GM12878 (cell line): ENCODE data around the gene STYXL2. TPM values are rescaled to one million over a fixed set of nuclear protein-coding genes. Genes with fewer than 3 reads are reported as not detected.

Experiments
- ATAC-seq: fragments of 200-7000 bp; cut with Tn5 transposase; 3 replicates; pipeline ENCODE4 v1.9.1; 2020; ENCODE audit warnings: mild to moderate bottlenecking, moderate library complexity
- BruUV-seq: library from RNA; stranded (reverse); fragments of 400-500 nt; replicated peaks from 2 replicates; lab custom pipeline; 2021; lab: Mats Ljungman, UMichigan
- CTCF ChIA-PET: fragments of 300-600 bp; sonication (Branson Sonifier 250); formaldehyde crosslinking; extraction: SDS; loops from one replicate; lab custom pipeline; 2021; ENCODE audit warnings: inconsistent platforms; lab: Yijun Ruan, JAX
- POLR2A ChIA-PET: fragments of 350-600 bp; formaldehyde crosslinking; extraction: SDS; loops from one replicate; lab custom pipeline; 2021; ENCODE audit warnings: inconsistent platforms; lab: Charles Lee
- RAD21 ChIA-PET: fragments of 300-600 bp; sonication (Branson Sonifier 250); formaldehyde crosslinking; loops from one replicate; lab custom pipeline; 2023; ENCODE audit warnings: antibody characterized with exemption; ENCODE audit not compliant: unreplicated experiment; lab: Charles Lee
- SMC1A ChIA-PET: fragments of 300-600 bp; sonication (Branson Sonifier 250); formaldehyde crosslinking; loops from one replicate; lab custom pipeline; 2023; ENCODE audit not compliant: unreplicated experiment, uncharacterized antibody; lab: Charles Lee
- DNase-seq: peaks from one replicate; pipeline ENCODE4 v3.0.0-alpha.2; 2011; ENCODE audit warnings: low read depth, low spot score
- FAIRE-seq: peaks from 3 replicates; lab custom pipeline; 2011; peaks lifted over from hg19 to GRCh38; lab: Jason Lieb, UNC
- H2AFZ ChIP-seq: 2 replicates; pipeline ENCODE4 v1.6.0; 2011; ENCODE audit warnings: low read depth, low read length, control low read depth; ENCODE audit not compliant: control insufficient read depth
- H3K27ac ChIP-seq: 2 replicates; pipeline ENCODE4 v1.5.1; 2011; ENCODE audit warnings: control low read depth; ENCODE audit not compliant: control insufficient read depth, insufficient read depth
- H3K27me3 ChIP-seq, 2 experiments: replicated peaks in 1 of 2; 2 replicates each; pipeline versions ENCODE4 v1.6.0 to v1.6.1; 2011; ENCODE audit warnings: low read length in 1 of 2; ENCODE audit not compliant: control insufficient read depth in 2 of 2, insufficient read depth in 2 of 2
- H3K36me3 ChIP-seq, 2 experiments: 2 replicates each; pipeline ENCODE4 v1.5.1; 2011; ENCODE audit warnings: low read length in 1 of 2; ENCODE audit not compliant: control insufficient read depth in 2 of 2, insufficient read depth in 2 of 2
- H3K4me1 ChIP-seq: 2 replicates; pipeline ENCODE4 v1.6.1; 2011; ENCODE audit warnings: mild to moderate bottlenecking, low read length, moderate library complexity, mixed read lengths; ENCODE audit not compliant: control insufficient read depth, insufficient read depth
- H3K4me2 ChIP-seq: 2 replicates; pipeline ENCODE4 v1.6.0; 2011; ENCODE audit warnings: control low read depth; ENCODE audit not compliant: control insufficient read depth, insufficient read depth
- H3K4me3 ChIP-seq: fragments of 200-600 bp; sonication (generic); 2 replicates; pipeline ENCODE4 v1.5.1; 2016
- H3K79me2 ChIP-seq: 2 replicates; pipeline ENCODE4 v1.6.0; 2011; ENCODE audit warnings: low read length; ENCODE audit not compliant: control insufficient read depth, insufficient read depth
- H3K9ac ChIP-seq: 2 replicates; pipeline ENCODE4 v1.8.0; 2011; ENCODE audit warnings: low read length, control low read depth, mixed read lengths; ENCODE audit not compliant: control insufficient read depth, insufficient read depth
- H3K9me3 ChIP-seq: replicated peaks from 3 replicates; pipeline ENCODE4 v1.5.1; 2011; ENCODE audit warnings: mild to moderate bottlenecking, low read length; ENCODE audit not compliant: control insufficient read depth, insufficient read depth
- H4K20me1 ChIP-seq: 2 replicates; pipeline ENCODE4 v1.6.0; 2011; ENCODE audit not compliant: control insufficient read depth, insufficient read depth
- ATF2 ChIP-seq: IDR thresholded peaks from 2 replicates; pipeline ENCODE4 v1.6.1; 2012; ENCODE audit warnings: low read length, inconsistent platforms
- BCL11A ChIP-seq: IDR thresholded peaks from 2 replicates; pipeline ENCODE4 v1.6.1; 2011; ENCODE audit warnings: low read depth, low read length
- BCL3 ChIP-seq: IDR thresholded peaks from 2 replicates; pipeline ENCODE4 v1.6.1; 2011; ENCODE audit warnings: borderline replicate concordance, low read depth, mild to moderate bottlenecking, moderate library complexity, low read length; ENCODE audit not compliant: insufficient read depth, poor library complexity, severe bottlenecking
- CBX3 ChIP-seq: fragments of 200-600 bp; sonication (generic); IDR thresholded peaks from 2 replicates; pipeline ENCODE4 v1.6.1; 2016; ENCODE audit warnings: low read depth, borderline replicate concordance
- CBX5 ChIP-seq: sonication (generic); IDR thresholded peaks from 2 replicates; pipeline ENCODE4 v1.6.1; 2016; ENCODE audit warnings: low read depth, moderate library complexity, mild to moderate bottlenecking, inconsistent platforms
- E2F8 ChIP-seq: fragments of 450-650 bp; IDR thresholded peaks from 2 replicates; pipeline ENCODE4 v1.6.1; 2018; ENCODE audit warnings: mild to moderate bottlenecking, low read depth, moderate library complexity; ENCODE audit not compliant: partially characterized antibody
- ETV6 ChIP-seq, 2 experiments: fragments of 450-650 bp in 1 of 2; IDR thresholded peaks in 1 of 2; conservative IDR thresholded peaks in 1 of 2; 2 replicates each; pipeline ENCODE4 v1.6.1; 2014; ENCODE audit warnings: antibody characterized with exemption in 1 of 2, borderline replicate concordance in 1 of 2, low read depth in 1 of 2, mild to moderate bottlenecking in 1 of 2, moderate library complexity in 1 of 2
- EZH2 ChIP-seq: IDR thresholded peaks from 2 replicates; pipeline ENCODE4 v1.6.1; 2012; ENCODE audit warnings: low read depth, mild to moderate bottlenecking, control low read depth, inconsistent platforms, low read length, borderline replicate concordance; ENCODE audit not compliant: control insufficient read depth
- FOS ChIP-seq: IDR thresholded peaks from 3 replicates; pipeline ENCODE4 v1.6.1; 2011; ENCODE audit warnings: borderline replicate concordance; ENCODE audit not compliant: insufficient read length; ENCODE audit errors: extremely low read depth
- JUND ChIP-seq: IDR thresholded peaks from 2 replicates; pipeline ENCODE4 v1.6.1; 2012; ENCODE audit warnings: low read depth, mild to moderate bottlenecking, low read length, improper control_type of control experiment, moderate library complexity
- KLF5 ChIP-seq: fragments of 450-650 bp; IDR thresholded peaks from 2 replicates; pipeline ENCODE4 v1.6.1; 2014; ENCODE audit warnings: mild to moderate bottlenecking; ENCODE audit not compliant: partially characterized antibody
- NFIC ChIP-seq: IDR thresholded peaks from 2 replicates; pipeline ENCODE4 v1.6.1; 2012; ENCODE audit warnings: low read depth, mild to moderate bottlenecking, inconsistent platforms, low read length, moderate library complexity
- NFXL1 ChIP-seq: fragments of 450-650 bp; IDR thresholded peaks from 2 replicates; pipeline ENCODE4 v1.6.1; 2017; ENCODE audit warnings: antibody characterized with exemption, mild to moderate bottlenecking, borderline replicate concordance
- RBBP5 ChIP-seq: fragments of 200-600 bp; sonication (generic); conservative IDR thresholded peaks from 2 replicates; pipeline ENCODE4 v1.6.1; 2016
- SMC3 ChIP-seq: IDR thresholded peaks from 2 replicates; pipeline ENCODE4 v1.6.1; 2011; ENCODE audit warnings: low read length, improper control_type of control experiment, borderline replicate concordance
- YBX1 ChIP-seq: fragments of 450-650 bp; IDR thresholded peaks from 2 replicates; pipeline ENCODE4 v1.6.1; 2016; ENCODE audit warnings: antibody characterized with exemption
- WGBS: methylation state at CpG from one replicate; pipeline ENCODE4 v1.1.6; 2016; ENCODE audit warnings: low lambda C conversion rate; ENCODE audit not compliant: insufficient replicate concordance, insufficient coverage; ENCODE audit errors: missing lambda C conversion rate; 5-methylcytosine and 5-hydroxymethylcytosine counted together
- in situ Hi-C: fragments of 300-500 bp; cut with MboI; formaldehyde crosslinking; loops from 9 replicates; pipeline ENCODE4 v1.14.3; 2018; ENCODE audit warnings: mixed read lengths
- intact Hi-C: fragments of 100-400 bp; cut with micrococcal nuclease; formaldehyde crosslinking; loops from one replicate; pipeline ENCODE4 v1.14.2; 2022; ENCODE audit not compliant: unreplicated experiment
- polyA plus RNA-seq, 11 experiments: library from polyadenylated mRNA; depleted of rRNA in 4 of 11; unstranded in 6 of 11; stranded (reverse) in 5 of 11; fragments of >200 nt; fragmentation: Nextera tagmentation in 4 of 11; fragmentation: Illumina TruSeq in 1 of 11; extraction: Ambion mirVana in 4 of 11; extraction: Trizol in 1 of 11; gene quantifications; 1 replicate in 1 of 11; 2 replicates in 10 of 11; pipeline versions ENCODE4 v1.2.1 to v1.2.3, GENCODE V29; 2011 to 2016; ENCODE audit warnings: inconsistent platforms in 2 of 11, missing spikeins in 2 of 11, low read depth in 1 of 11
- total RNA-seq, 4 experiments: library from RNA; depleted of rRNA in 3 of 4; stranded (reverse); fragments of >200 nt in 3 of 4; fragmentation: Illumina TruSeq in 1 of 4; extraction: Trizol in 1 of 4; gene quantifications; 2 replicates each; pipeline versions ENCODE4 v1.2.1 to v1.2.3, GENCODE V29; 2013 to 2021

STYXL2 gene
- total and polyA plus RNA-seq, 10 of the 15 experiments (the other 5 are each of a cell fraction or from before 2014, with no cell fraction given), result under 0.01 to 0.08 (median 0.03) TPM; not detected in 7

GRCh38 chr1:167059045-167059808 is 34.6 kb upstream of the STYXL2 start (continued):
- no peak for TF ChIP-seq BCL11A
- TF ChIP-seq EZH2, result no peak
- no peak for TF ChIP-seq CBX5

- FAIRE-seq (no peak), DNase-seq (no peak), ATAC-seq (no peak)
- Histone ChIP-seq H3K4me2 (no peak overlapping the region), H3K9ac (no peak overlapping the region), H3K4me1 (0 out of 2 replicates have a peak, but pooled peaks cover 3% of the 10 kb centered on the region), H3K9me3 (no peaks in the 10 kb centered on the region), H3K27me3 (no peaks in the 10 kb centered on the region), H3K36me3 (no peaks in the 10 kb centered on the region), H4K20me1 (no peaks in the 10 kb centered on the region), H3K27ac (no peak overlapping the region), H2AFZ (no peak overlapping the region), H3K79me2 (no peaks in the 10 kb centered on the region), H3K4me3 (no peak overlapping the region)
- in situ Hi-C loops (loop anchor here (5.0 kb wide), 1 partner anchor 142 kb away; no protein-coding TSS in a partner anchor), intact Hi-C loops (loop anchor here (1.0 to 5.0 kb wide), 2 partner anchors 82 to 149 kb away; partner anchors contain the start of gene ILDR2)
- SMC1A ChIA-PET, result interaction anchor here (0.7 to 10.4 kb wide), 15 partner anchors 9 to 477 kb away, joined by 3 to 384 read pairs (median 4); partner anchors contain the start of gene POU2F1
- POLR2A ChIA-PET, result interaction anchor here (0.8 to 1.9 kb wide), 3 partner anchors 143 to 150 kb away, joined by 3 to 9 read pairs (median 4); no protein-coding TSS in a partner anchor
- no TSS peak for BruUV-seq
- CTCF ChIA-PET, result interaction anchor here (0.6 to 18.3 kb wide), 60 partner anchors 9 to 1134 kb away, joined by 3 to 734 read pairs (median 4); partner anchors contain the start of genes CREG1, POGK, POU2F1 and STYXL2
- WGBS, result 0% methylated on average over 1 of the region's 1 CpG
- RAD21 ChIA-PET, result interaction anchor here (0.8 to 7.8 kb wide), 12 partner anchors 10 to 581 kb away, joined by 3 to 305 read pairs (median 4); partner anchors contain the start of gene POU2F1
- TF ChIP-seq FOS, result no peak
- no peak for TF ChIP-seq RBBP5
- no peak for TF ChIP-seq BCL3
- TF ChIP-seq NFIC, result no peak
- TF ChIP-seq YBX1, result no peak
- no peak for TF ChIP-seq KLF5
- TF ChIP-seq ATF2, result no peak
- no peak for TF ChIP-seq NFXL1
- no peak for TF ChIP-seq ETV6 (conservative IDR thresholded peaks at IDR 0.05 in 1 of 2, IDR thresholded peaks at IDR 0.05 in 1 of 2; ENCODE audit: borderline replicate concordance in 1 of 2, low read depth in 1 of 2)
- no peak for TF ChIP-seq JUND
- no peak for TF ChIP-seq SMC3
- TF ChIP-seq E2F8, result no peak
- no peak for TF ChIP-seq CBX3
These were observed 34.1 kb upstream of the STYXL2 start for GRCh38 chr1:167059809-167060107.
